ENCODE results near the gene BSN. TPM values are rescaled to one million over a fixed set of nuclear protein-coding genes. Genes with fewer than 3 reads are reported as not detected.

Gene BSN
- total RNA-seq, 4 donors from 2014 or later: 0.44 to 1.8 (median 0.92) TPM

DNA sequence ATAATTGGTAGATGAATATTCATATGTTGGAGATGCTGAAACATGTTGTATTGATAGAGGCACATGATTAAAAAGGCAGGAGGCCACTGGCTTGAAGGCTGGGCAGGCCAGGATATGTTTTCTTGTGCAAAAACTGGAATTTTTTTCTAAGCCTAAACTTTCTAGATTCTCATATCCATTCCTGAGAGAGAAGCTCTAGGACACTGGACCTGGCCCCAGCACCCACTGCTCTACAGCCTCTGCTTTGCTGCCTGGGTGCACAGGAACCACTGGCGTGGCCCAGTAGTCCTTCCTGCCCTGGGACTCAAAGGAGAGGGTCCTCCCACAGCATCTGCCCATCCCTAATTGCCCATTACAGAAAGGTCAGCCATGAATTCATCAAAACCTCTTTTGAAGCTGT lies 61.8 kb downstream of the BSN start:
- WGBS, 2 donors: 29 to 41% methylated on average over 1 of the region's 1 CpG
- TF ChIP-seq POLR2A (IDR thresholded peaks at IDR 0.05) (no peak), EP300 (IDR thresholded peaks at IDR 0.05) (no peak)
- TF ChIP-seq, protein P1, sequence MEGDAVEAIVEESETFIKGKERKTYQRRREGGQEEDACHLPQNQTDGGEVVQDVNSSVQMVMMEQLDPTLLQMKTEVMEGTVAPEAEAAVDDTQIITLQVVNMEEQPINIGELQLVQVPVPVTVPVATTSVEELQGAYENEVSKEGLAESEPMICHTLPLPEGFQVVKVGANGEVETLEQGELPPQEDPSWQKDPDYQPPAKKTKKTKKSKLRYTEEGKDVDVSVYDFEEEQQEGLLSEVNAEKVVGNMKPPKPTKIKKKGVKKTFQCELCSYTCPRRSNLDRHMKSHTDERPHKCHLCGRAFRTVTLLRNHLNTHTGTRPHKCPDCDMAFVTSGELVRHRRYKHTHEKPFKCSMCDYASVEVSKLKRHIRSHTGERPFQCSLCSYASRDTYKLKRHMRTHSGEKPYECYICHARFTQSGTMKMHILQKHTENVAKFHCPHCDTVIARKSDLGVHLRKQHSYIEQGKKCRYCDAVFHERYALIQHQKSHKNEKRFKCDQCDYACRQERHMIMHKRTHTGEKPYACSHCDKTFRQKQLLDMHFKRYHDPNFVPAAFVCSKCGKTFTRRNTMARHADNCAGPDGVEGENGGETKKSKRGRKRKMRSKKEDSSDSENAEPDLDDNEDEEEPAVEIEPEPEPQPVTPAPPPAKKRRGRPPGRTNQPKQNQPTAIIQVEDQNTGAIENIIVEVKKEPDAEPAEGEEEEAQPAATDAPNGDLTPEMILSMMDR (IDR thresholded peaks at IDR 0.05): no peak
- Histone ChIP-seq H3K27me3 (no peaks in the 10 kb centered on the region), H3K4me1 (peaks cover 0 to 6% (median 0%) of the 10 kb centered on the region in 4 donors), H3K36me3 (no peaks in the 10 kb centered on the region), H3K4me3 (no peak overlapping the region), H3K27ac (peak overlapping the region in 1 of 4 donors; percentile 68), H3K9me3 (peaks cover 0 to 6% (median 0%) of the 10 kb centered on the region in 4 donors)
- DNase-seq (ENCODE audit: low spot score in 2 of 2): no peak

DNA sequence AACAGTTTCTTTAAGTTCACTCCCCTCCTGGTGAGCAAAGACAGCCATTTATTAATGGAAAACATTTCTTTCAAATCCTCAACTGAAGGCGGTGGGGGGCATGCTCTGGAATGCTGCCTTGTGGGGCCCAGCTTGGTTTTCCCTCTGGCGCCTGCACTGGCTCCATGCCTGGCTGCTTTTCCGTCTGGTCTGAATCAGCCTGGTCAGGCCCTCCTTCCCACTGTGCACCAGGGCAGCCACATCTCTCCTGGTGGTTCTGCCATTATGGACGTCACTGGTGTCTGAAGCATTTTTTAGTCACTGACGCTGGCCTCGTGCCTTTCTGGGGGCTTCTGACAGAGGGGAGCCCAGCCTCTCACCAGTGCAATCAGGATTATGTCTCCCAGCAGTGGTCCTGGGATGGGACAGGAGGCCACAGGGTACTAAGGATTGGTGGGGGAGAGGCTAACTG lies 62.2 kb downstream of the BSN start:
- TF ChIP-seq, protein P1 (IDR thresholded peaks at IDR 0.05): no peak
- TF ChIP-seq EP300 (IDR thresholded peaks at IDR 0.05): no peak
- no peak for DNase-seq (ENCODE audit: low spot score in 2 of 2)
- Histone ChIP-seq H3K27ac (peak overlapping the region in 2 of 4 donors; percentile 47 to 68), H3K27me3 (no peaks in the 10 kb centered on the region), H3K36me3 (no peaks in the 10 kb centered on the region), H3K9me3 (peaks cover 0 to 6% (median 0%) of the 10 kb centered on the region in 4 donors), H3K4me1 (peaks cover 0 to 6% (median 0%) of the 10 kb centered on the region in 4 donors), H3K4me3 (no peak overlapping the region)
- 32 to 46% methylated on average over 5 to 6 of the region's 6 CpGs for WGBS, 2 donors

DNA sequence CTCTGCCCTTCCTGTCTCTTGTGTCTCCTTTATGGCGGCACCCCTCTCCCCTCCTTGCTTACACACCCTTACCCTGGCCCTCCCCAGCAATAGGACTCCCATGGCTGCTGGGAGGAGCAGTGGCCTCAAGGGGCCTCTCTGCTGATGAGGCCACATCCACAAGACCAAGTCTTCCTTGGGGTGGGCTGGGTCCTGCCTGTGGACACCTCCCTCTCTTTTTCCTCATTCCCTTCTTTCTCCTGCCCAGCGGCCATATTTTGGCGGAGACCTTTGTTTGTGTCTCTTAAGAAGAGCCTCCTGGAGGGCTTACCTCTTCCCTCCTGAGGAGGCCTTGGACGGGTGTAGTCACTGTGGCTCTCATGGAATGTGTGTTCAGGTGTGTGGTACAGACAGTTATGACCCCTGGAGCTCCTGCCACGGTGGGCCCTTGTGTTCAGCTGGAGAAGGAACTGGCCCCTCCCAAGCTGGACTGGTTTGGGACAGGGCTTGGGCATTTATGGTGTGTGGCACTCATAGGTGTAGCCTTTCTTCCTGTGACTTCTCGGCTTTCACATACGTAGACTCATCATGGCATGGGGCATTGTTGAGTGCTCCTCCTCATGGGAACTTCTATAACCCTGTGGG lies 63.2 kb downstream of the BSN start:
- 94 to 99% methylated on average over 7 of the region's 7 CpGs for WGBS, 2 donors
- H3K36me3 ChIP-seq: no peaks in the 10 kb centered on the region
- no peaks in the 10 kb centered on the region for H3K27me3 ChIP-seq
- no peak overlapping the region for H3K4me3 ChIP-seq
- H3K9me3 ChIP-seq: peaks cover 0 to 4% (median 0%) of the 10 kb centered on the region in 4 donors
- DNase-seq (ENCODE audit: low spot score in 2 of 2): no peak
- H3K4me1 ChIP-seq: peaks cover 0 to 6% (median 0%) of the 10 kb centered on the region in 4 donors
- TF ChIP-seq, protein P1 (IDR thresholded peaks at IDR 0.05): no peak
- no peak for TF ChIP-seq POLR2A (IDR thresholded peaks at IDR 0.05)
- TF ChIP-seq EP300 (IDR thresholded peaks at IDR 0.05): no peak
- no peak overlapping the region for H3K27ac ChIP-seq

DNA sequence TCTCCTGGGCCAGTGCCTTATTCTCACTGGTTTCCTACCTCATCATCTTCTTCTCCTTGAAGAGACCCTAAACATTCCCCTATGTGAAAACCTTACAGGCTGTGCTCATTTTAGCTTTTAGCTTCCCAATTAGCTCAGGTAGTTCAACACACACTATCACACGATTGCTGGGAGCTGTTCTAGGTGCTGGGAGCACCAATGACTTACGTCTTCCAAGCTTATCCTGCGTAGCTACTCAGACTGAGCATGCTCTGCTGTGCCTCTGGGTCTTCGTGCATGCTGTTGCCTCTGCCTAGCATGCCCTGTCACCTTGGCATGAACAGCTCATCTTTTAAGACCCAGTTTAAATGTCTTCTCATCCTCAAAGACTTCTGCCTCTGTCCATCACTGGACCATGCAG lies 64.1 kb downstream of the BSN start:
- peaks cover 0 to 6% (median 0%) of the 10 kb centered on the region in 4 donors for H3K4me1 ChIP-seq
- H3K9me3 ChIP-seq: no peaks in the 10 kb centered on the region
- DNase-seq (ENCODE audit: low spot score in 2 of 2): no peak
- no peaks in the 10 kb centered on the region for H3K36me3 ChIP-seq
- no peak overlapping the region for H3K4me3 ChIP-seq
- no peaks in the 10 kb centered on the region for H3K27me3 ChIP-seq
- no peak for TF ChIP-seq EP300 (IDR thresholded peaks at IDR 0.05)
- TF ChIP-seq, protein P1 (IDR thresholded peaks at IDR 0.05): no peak
- TF ChIP-seq POLR2A (IDR thresholded peaks at IDR 0.05): no peak
- no peak overlapping the region for H3K27ac ChIP-seq
- 75 to 79% methylated on average over 4 of the region's 4 CpGs for WGBS, 2 donors

DNA sequence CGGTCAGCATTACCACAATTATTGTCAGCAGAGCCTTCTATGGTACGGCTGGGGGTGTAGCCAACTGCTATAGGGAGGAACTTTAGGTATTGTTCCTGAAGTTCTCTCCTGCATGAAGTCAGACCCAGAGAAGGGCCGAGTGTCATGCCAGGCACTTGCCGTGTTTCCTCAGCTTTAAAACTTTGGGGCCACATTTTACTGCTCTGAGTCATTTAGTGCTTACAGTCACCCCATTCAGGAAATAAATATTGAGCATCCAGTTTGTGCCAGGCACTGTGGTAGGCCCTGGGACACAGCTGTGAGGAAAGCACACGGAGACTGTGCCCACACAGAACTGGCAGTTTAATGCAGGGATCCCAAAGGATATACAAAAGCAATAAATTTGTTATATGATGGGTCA lies 65.4 kb downstream of the BSN start:
- H3K4me1 ChIP-seq: peaks cover 0 to 6% (median 0%) of the 10 kb centered on the region in 4 donors
- H3K27me3 ChIP-seq: no peaks in the 10 kb centered on the region
- no peak overlapping the region for H3K27ac ChIP-seq
- no peak for DNase-seq (ENCODE audit: low spot score in 2 of 2)
- H3K9me3 ChIP-seq: no peaks in the 10 kb centered on the region
- WGBS, 2 donors: 67 to 79% methylated on average over 5 of the region's 5 CpGs
- H3K36me3 ChIP-seq: peaks cover 0 to under 1% (median 0%) of the 10 kb centered on the region in 3 donors
- H3K4me3 ChIP-seq: no peak overlapping the region
- no peak for TF ChIP-seq POLR2A (IDR thresholded peaks at IDR 0.05)
- TF ChIP-seq, protein P1 (IDR thresholded peaks at IDR 0.05): no peak
- TF ChIP-seq EP300 (IDR thresholded peaks at IDR 0.05): no peak
